Fibroblast of mammary gland (primary cell): ENCODE results near the gene MICU2.

Source experiments
- DNase-seq: peaks from one replicate; pipeline ENCODE4 v3.0.0-alpha.2; 2010; ENCODE audit warnings: low read depth
- H3K4me3 ChIP-seq: 2 replicates; pipeline ENCODE4 v1.5.1; 2011; ENCODE audit warnings: low read depth, mild to moderate bottlenecking, low read length, moderate library complexity; ENCODE audit not compliant: control insufficient read depth
- CTCF ChIP-seq: conservative IDR thresholded peaks from 2 replicates; pipeline ENCODE4 v1.5.1; 2011; ENCODE audit warnings: low read depth, low read length, inconsistent platforms; ENCODE audit not compliant: control insufficient read depth, insufficient read depth

The MICU2 gene

DNA sequence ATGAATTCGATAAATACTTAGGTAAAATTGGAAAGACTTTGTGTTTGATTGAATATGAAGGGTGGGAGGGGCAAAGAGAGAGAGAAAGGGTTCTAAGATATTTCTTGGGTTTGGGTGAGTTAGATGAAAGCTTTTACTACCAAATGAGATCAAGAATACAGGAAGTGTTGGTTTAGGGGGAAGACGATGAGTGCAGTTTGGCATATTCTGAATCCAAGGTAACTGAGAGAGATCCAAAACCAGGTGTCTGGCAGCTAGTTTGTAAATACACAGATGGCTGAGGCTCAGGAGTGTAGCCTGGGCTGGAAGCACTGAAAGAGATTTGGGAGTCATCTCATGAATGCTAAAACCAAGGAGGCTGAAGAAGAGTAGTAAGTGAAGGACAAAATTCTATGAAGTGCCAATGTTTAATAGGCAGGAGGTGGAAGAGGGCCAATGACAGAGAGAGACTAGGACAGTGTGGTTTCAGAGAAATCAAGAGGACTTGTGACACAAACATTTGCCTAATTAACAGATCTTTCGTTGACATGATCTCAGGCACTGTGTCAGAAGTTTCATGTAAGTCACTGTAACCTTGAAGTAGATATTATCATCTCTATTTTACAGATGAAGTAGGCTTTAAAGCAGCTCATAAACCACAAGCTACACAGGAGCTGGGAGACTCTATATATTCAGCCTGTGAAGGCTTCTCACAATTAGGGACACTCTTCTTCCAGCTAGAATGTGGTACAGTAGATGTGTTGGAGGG is 74.7 kb downstream of the MICU2 start:
- no peak for TF ChIP-seq CTCF
- DNase-seq = no peak
- H3K4me3 ChIP-seq = no peak overlapping the region

DNA sequence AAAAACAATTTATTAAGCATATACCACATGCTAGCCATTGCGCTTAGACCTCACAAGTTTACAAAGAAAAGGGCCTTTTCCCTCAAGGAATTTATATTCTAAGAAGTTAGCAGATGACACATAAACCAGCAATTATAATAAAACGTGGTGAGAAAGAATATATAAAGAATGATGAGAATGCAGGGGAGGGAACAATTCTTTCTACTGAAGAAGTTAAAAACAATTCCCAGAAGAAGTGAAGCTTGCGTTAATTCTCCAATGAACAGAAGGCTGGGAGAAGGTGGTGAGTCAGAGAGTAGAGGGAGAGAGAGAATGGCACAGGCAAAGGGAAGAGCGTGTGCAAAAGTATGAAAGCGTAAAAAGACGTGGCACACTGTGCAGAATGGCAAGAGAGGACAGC is 75.4 kb downstream of the MICU2 start:
- no peak for TF ChIP-seq CTCF
- DNase-seq = peak; percentile 28

GRCh38 chr13:21526707-21527540 is 77.0 kb downstream of the MICU2 start:
- H3K4me3 ChIP-seq = no peak overlapping the region
- no peak for TF ChIP-seq CTCF
- no peak for DNase-seq

More for the DNA sequence above, 75.4 kb downstream of the MICU2 start:
- H3K4me3 ChIP-seq = no peak overlapping the region

DNA sequence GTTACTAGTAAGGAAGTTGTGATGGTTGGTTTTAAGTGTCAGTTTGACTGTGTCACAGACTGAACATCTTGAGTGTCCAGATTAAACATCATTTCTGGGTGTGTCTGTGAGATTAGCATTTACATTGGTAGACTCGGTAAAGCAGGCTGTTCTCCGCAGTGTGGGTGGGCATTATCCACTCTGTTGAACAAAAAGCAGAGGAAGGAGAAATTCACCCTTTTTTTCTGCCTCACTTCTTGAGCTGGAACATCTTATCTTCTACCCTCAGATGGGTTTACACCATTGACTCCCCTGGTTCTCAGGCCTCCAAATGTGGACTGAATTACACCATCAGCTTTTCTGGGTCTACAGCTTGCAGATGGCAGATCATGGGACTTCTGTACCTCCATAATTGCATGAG is 81.1 kb downstream of the MICU2 start:
- H3K4me3 ChIP-seq = no peak overlapping the region
- DNase-seq = no peak
- no peak for TF ChIP-seq CTCF

- DNase-seq = no peak
- no peak overlapping the region for H3K4me3 ChIP-seq
- TF ChIP-seq CTCF = no peak
Observed at GRCh38 chr13:21522130-21522529, 81.8 kb downstream of the MICU2 start.

DNA sequence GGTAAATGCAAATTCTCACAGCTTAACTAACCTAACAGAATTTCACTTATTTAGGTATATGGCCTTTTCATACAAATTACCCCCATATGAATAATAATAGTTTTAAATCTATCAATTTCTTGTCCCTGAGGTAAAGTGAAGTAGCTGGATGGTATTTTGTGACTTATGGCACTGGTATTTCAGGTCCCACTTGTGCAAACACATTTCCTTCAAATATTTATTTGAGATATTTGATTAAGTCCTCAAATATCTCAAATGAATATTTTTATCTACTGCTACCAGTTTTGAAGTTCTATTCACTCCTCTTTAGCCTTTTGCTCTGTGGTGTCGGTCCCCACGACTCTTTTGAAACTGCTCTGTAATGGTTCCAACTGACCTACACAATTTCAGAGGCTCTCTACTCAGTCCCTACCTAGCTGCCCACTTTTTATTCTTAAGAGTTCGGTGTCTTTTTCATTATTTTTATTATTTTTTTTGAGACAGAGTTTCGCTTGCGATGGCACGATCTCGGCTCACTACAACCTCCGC is 85.3 kb downstream of the MICU2 start:
- TF ChIP-seq CTCF = no peak
- DNase-seq = no peak
- no peak overlapping the region for H3K4me3 ChIP-seq
